Hindlimb muscle (tissue), 1 donor: ENCODE measurements around the gene NCF4. TPM values are rescaled to one million over a fixed set of nuclear protein-coding genes. Genes with fewer than 3 reads are reported as not detected.

Source experiments
- DNase-seq: peaks from one replicate; pipeline ENCODE4 v3.0.0-alpha.2; 2013
- polyA plus RNA-seq: library from polyadenylated mRNA; unstranded; fragments of 120-200 nt; gene quantifications from one replicate; pipeline ENCODE4 v1.2.1, GENCODE V29; 2013; ENCODE audit not compliant: insufficient read length

NCF4 gene
- polyA plus RNA-seq, 1 donor: 4.5 TPM

- DNase-seq: no peak
Observed at GRCh38 chr22:36923131-36923788, 62.5 kb downstream of the NCF4 start.

- DNase-seq: no peak
Observed at GRCh38 chr22:36924151-36924698, 63.4 kb downstream of the NCF4 start.

GRCh38 chr22:36925388-36926290 is 64.8 kb downstream of the NCF4 start:
- no peak for DNase-seq

- no peak for DNase-seq
Observed at GRCh38 chr22:36926309-36926708, 65.5 kb downstream of the NCF4 start.

GRCh38 chr22:36926721-36927435 is 66.1 kb downstream of the NCF4 start:
- no peak for DNase-seq

Other genes starting within 250 kb of the NCF4 start
- not detected for gene CACNG2, start 157.3 kb upstream of the NCF4 start, polyA plus RNA-seq
- 23.3 TPM for gene IFT27, start 84.9 kb upstream of the NCF4 start, polyA plus RNA-seq
- gene PVALB, start 44.0 kb upstream of the NCF4 start, polyA plus RNA-seq: 14.3 TPM
- 2.0 TPM for gene CSF2RB, start 52.6 kb downstream of the NCF4 start, polyA plus RNA-seq
- 21.1 TPM for gene TST, start 158.4 kb downstream of the NCF4 start, polyA plus RNA-seq
- 56.0 TPM for gene MPST, start 158.7 kb downstream of the NCF4 start, polyA plus RNA-seq
- gene KCTD17, start 190.7 kb downstream of the NCF4 start, polyA plus RNA-seq: 15.3 TPM
- not detected for gene TMPRSS6, start 248.7 kb downstream of the NCF4 start, polyA plus RNA-seq